Sigmoid colon (tissue), 7 donors: ENCODE results near the gene GREB1. TPM values are rescaled to one million over a fixed set of nuclear protein-coding genes. Genes with fewer than 3 reads are reported as not detected.

Experiments used
- DNase-seq: peaks from one replicate; pipeline ENCODE4 v3.0.0-alpha.2; 2019
- H3K27ac ChIP-seq, 4 donors: fragments of 200-600 bp; sonication (generic); one replicate each; pipeline ENCODE4 v1.5.1; 2016 to 2019; ENCODE audit warnings: mild to moderate bottlenecking in 1 of 4
- H3K27me3 ChIP-seq, 3 donors: fragments of 200-600 bp; sonication (generic); one replicate each; pipeline ENCODE4 v1.5.1; 2019; ENCODE audit warnings: mild to moderate bottlenecking in 1 of 3
- H3K36me3 ChIP-seq, 4 donors: fragments of 200-600 bp; sonication (generic); one replicate each; pipeline ENCODE4 v1.5.1; 2016 to 2019
- H3K4me1 ChIP-seq, 4 donors: fragments of 200-600 bp; sonication (generic); one replicate each; pipeline ENCODE4 v1.5.1; 2017 to 2019
- H3K4me3 ChIP-seq, 4 donors: fragments of 200-600 bp; sonication (generic); one replicate each; pipeline ENCODE4 v1.5.1; 2017 to 2019; ENCODE audit warnings: mild to moderate bottlenecking in 2 of 4, moderate library complexity in 1 of 4
- H3K9me3 ChIP-seq, 4 donors: fragments of 200-600 bp in 3 of 4; sonication (generic) in 3 of 4; one replicate each; pipeline versions ENCODE4 v1.5.1 to v1.6.1; 2013 to 2019
- EP300 ChIP-seq, 4 donors: sonication (generic); formaldehyde crosslinking; IDR thresholded peaks; one replicate each; pipeline ENCODE4 v1.6.1; 2017; ENCODE audit warnings: antibody characterized with exemption in 4 of 4
- POLR2A ChIP-seq, 2 donors: fragments of 450-650 bp; IDR thresholded peaks; one replicate each; pipeline ENCODE4 v1.6.1; 2016; ENCODE audit warnings: antibody characterized with exemption in 2 of 2, mild to moderate bottlenecking in 2 of 2, moderate library complexity in 2 of 2
- POLR2AphosphoS5 ChIP-seq, 4 donors: sonication (generic); formaldehyde crosslinking; IDR thresholded peaks; one replicate each; pipeline ENCODE4 v1.6.1; 2017; ENCODE audit warnings: antibody characterized with exemption in 4 of 4
- WGBS, 2 donors: extraction: QIAGEN DNeasy Blood & Tissue Kit; methylation state at CpG; one replicate each; pipeline ENCODE4 v1.1.7; 2013; 5-methylcytosine and 5-hydroxymethylcytosine counted together
- intact Hi-C: fragments of 100-400 bp; cut with DNase I; formaldehyde crosslinking; loops from one replicate; pipeline ENCODE4 v1.15.1; 2023
- polyA plus RNA-seq, 3 donors: library from polyadenylated mRNA; stranded (reverse); fragments of 200-250 nt; gene quantifications; one replicate each; pipeline ENCODE4 v1.2.3, GENCODE V29; 2013
- total RNA-seq, 4 donors: library from RNA; depleted of rRNA; stranded (reverse); fragments of >200 nt; gene quantifications; one replicate each; pipeline ENCODE4 v1.1.0, GENCODE V29; 2016
- TF ChIP-seq, protein P1 (sequence below), 4 experiments: fragments of 450-650 bp in 3 of 4; fragments of 200-600 bp in 1 of 4; IDR thresholded peaks; one replicate each; pipeline ENCODE4 v1.5.1; 2016 to 2019; ENCODE audit warnings: antibody characterized with exemption in 4 of 4, mild to moderate bottlenecking in 3 of 4, moderate library complexity in 2 of 4
- donor health status: healthy with polysubstance abuse.
- donor health status: Bipolar disorder and iron deficiency.
- donor health status: healthy.

Gene GREB1
- total and polyA plus RNA-seq, 7 donors: 0.28 to 2.5 (median 1.1) TPM; not detected in 1

GRCh38 chr2:11661891-11662435 lies 128.1 kb downstream of the GREB1 start:
- TF ChIP-seq POLR2A (IDR thresholded peaks at IDR 0.05) (no peak), POLR2AphosphoS5 (IDR thresholded peaks at IDR 0.05) (no peak), EP300 (IDR thresholded peaks at IDR 0.05) (no peak)
- Histone ChIP-seq H3K36me3 (no peaks in the 10 kb centered on the region), H3K27me3 (no peaks in the 10 kb centered on the region), H3K4me3 (no peak overlapping the region), H3K27ac (no peak overlapping the region), H3K4me1 (no peaks in the 10 kb centered on the region), H3K9me3 (peaks cover 0 to 4% (median 0%) of the 10 kb centered on the region in 4 donors)
- intact Hi-C loops: no loop called here
- peak; percentile 34 for DNase-seq
- 91 to 92% methylated on average over 18 of the region's 18 CpGs for WGBS, 2 donors

GRCh38 chr2:11662882-11663281 lies 129.0 kb downstream of the GREB1 start:
- Histone ChIP-seq H3K36me3 (no peaks in the 10 kb centered on the region), H3K27me3 (peaks cover 0 to 4% (median 0%) of the 10 kb centered on the region in 3 donors), H3K4me1 (no peaks in the 10 kb centered on the region), H3K4me3 (no peak overlapping the region), H3K9me3 (peaks cover 0 to 4% (median 0%) of the 10 kb centered on the region in 4 donors), H3K27ac (no peak overlapping the region)
- TF ChIP-seq POLR2AphosphoS5 (IDR thresholded peaks at IDR 0.05): no peak
- TF ChIP-seq, protein P1, sequence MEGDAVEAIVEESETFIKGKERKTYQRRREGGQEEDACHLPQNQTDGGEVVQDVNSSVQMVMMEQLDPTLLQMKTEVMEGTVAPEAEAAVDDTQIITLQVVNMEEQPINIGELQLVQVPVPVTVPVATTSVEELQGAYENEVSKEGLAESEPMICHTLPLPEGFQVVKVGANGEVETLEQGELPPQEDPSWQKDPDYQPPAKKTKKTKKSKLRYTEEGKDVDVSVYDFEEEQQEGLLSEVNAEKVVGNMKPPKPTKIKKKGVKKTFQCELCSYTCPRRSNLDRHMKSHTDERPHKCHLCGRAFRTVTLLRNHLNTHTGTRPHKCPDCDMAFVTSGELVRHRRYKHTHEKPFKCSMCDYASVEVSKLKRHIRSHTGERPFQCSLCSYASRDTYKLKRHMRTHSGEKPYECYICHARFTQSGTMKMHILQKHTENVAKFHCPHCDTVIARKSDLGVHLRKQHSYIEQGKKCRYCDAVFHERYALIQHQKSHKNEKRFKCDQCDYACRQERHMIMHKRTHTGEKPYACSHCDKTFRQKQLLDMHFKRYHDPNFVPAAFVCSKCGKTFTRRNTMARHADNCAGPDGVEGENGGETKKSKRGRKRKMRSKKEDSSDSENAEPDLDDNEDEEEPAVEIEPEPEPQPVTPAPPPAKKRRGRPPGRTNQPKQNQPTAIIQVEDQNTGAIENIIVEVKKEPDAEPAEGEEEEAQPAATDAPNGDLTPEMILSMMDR (IDR thresholded peaks at IDR 0.05): no peak
- TF ChIP-seq POLR2A (IDR thresholded peaks at IDR 0.05): no peak
- no peak for TF ChIP-seq EP300 (IDR thresholded peaks at IDR 0.05)
- no peak for DNase-seq
- intact Hi-C loops: no loop called here

DNA sequence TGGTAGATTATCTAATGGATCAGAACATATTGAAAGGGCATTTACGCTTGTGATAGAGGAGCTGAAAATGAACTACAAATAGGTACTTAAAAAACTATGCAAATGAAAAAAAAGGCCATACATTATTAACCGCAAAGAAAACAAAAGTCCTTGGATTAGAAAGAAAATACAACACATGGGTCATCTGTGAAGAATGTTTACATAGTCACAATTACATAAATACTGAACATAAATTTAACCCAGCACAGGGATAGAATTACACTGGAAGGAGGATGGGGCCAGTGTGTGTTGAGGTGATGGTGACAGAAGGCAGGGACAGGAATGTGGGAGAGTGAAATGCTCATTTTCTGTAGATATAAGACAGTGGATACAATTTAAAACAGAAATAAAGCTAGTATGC lies 129.6 kb downstream of the GREB1 start:
- no peaks in the 10 kb centered on the region for H3K36me3 ChIP-seq
- H3K4me3 ChIP-seq: no peak overlapping the region
- peaks cover 0 to 4% (median 0%) of the 10 kb centered on the region in 4 donors for H3K9me3 ChIP-seq
- no peaks in the 10 kb centered on the region for H3K4me1 ChIP-seq
- no peak for DNase-seq
- 75 to 86% methylated on average over 2 of the region's 2 CpGs for WGBS, 2 donors
- H3K27ac ChIP-seq: no peak overlapping the region
- peaks cover 0 to 5% (median 0%) of the 10 kb centered on the region in 3 donors for H3K27me3 ChIP-seq
- intact Hi-C loops: no loop called here
- TF ChIP-seq EP300 (IDR thresholded peaks at IDR 0.05) (no peak), POLR2A (IDR thresholded peaks at IDR 0.05) (no peak), POLR2AphosphoS5 (IDR thresholded peaks at IDR 0.05) (no peak)
- TF ChIP-seq, protein P1 (IDR thresholded peaks at IDR 0.05): no peak

DNA sequence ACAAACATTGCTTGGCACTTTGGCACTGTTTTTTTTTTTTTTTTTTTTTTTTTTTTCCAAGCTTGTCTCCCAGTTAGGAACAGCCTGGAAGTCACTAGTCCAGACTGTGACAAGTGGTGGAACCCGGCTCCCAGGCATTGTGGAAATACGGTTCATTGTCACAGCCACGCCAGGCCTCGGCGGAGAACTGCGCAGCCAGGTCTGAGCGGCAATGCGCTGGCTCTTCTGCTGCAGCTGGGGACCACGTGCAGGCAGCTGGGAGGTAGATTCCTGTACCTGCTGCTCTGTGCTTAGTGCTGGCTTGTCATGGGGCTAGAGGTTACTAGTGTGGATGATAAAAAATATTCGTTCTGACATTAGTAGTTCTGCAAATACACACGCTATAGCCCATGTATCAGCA lies 131.2 kb downstream of the GREB1 start:
- Histone ChIP-seq H3K27ac (no peak overlapping the region), H3K4me1 (peaks cover 0 to 7% (median 7%) of the 10 kb centered on the region in 4 donors), H3K9me3 (peaks cover 0 to 4% (median 0%) of the 10 kb centered on the region in 4 donors), H3K4me3 (no peak overlapping the region), H3K27me3 (peaks cover 0 to 19% (median 0%) of the 10 kb centered on the region in 3 donors), H3K36me3 (no peaks in the 10 kb centered on the region)
- TF ChIP-seq POLR2A (IDR thresholded peaks at IDR 0.05) (no peak), EP300 (IDR thresholded peaks at IDR 0.05) (no peak), POLR2AphosphoS5 (IDR thresholded peaks at IDR 0.05) (no peak)
- 85 to 87% methylated on average over 11 of the region's 11 CpGs for WGBS, 2 donors
- intact Hi-C loops: no loop called here
- DNase-seq: peak; percentile 50

- no peak overlapping the region for H3K4me3 ChIP-seq
- peaks cover 0 to 12% (median 9%) of the 10 kb centered on the region in 4 donors for H3K4me1 ChIP-seq
- no peaks in the 10 kb centered on the region for H3K36me3 ChIP-seq
- peaks cover 0 to 19% (median 0%) of the 10 kb centered on the region in 3 donors for H3K27me3 ChIP-seq
- no peak overlapping the region for H3K27ac ChIP-seq
- DNase-seq: peak; percentile 49
- 74 to 77% methylated on average over 10 of the region's 10 CpGs for WGBS, 2 donors
- peaks cover 0 to 4% (median 0%) of the 10 kb centered on the region in 4 donors for H3K9me3 ChIP-seq
- TF ChIP-seq POLR2A (IDR thresholded peaks at IDR 0.05) (no peak), EP300 (IDR thresholded peaks at IDR 0.05) (no peak), POLR2AphosphoS5 (IDR thresholded peaks at IDR 0.05) (no peak)
- TF ChIP-seq, protein P1 (IDR thresholded peaks at IDR 0.05): no peak
- intact Hi-C loops: no loop called here
Measured at GRCh38 chr2:11665510-11666362, 131.9 kb downstream of the GREB1 start.
